Panc1 (cell line): ENCODE measurements around the gene MAOB. TPM values are rescaled to one million over a fixed set of nuclear protein-coding genes. Genes with fewer than 3 reads are reported as not detected.

ENCODE experiments used
- ATAC-seq: fragments of 200-7000 bp; cut with Tn5 transposase; 2 replicates; pipeline ENCODE4 v1.9.1; 2020; ENCODE audit warnings: mild to moderate bottlenecking, moderate library complexity
- BruUV-seq: library from RNA; stranded (reverse); fragments of 400-500 nt; replicated peaks from 2 replicates; lab custom pipeline; 2021; lab: Mats Ljungman, UMichigan
- CTCF ChIA-PET: fragments of 300-600 bp; sonication (Branson Sonifier 250); formaldehyde crosslinking; loops from one replicate; lab custom pipeline; 2022; ENCODE audit warnings: antibody characterized with exemption; lab: Charles Lee
- POLR2A ChIA-PET: fragments of 300-600 bp; sonication (Branson Sonifier 250); formaldehyde crosslinking; loops from one replicate; lab custom pipeline; 2022; ENCODE audit warnings: antibody characterized with exemption; lab: Charles Lee
- DNase-seq: peaks from one replicate; pipeline ENCODE4 v3.0.0-alpha.2; 2010; ENCODE audit warnings: low read depth, low spot score
- H3K27ac ChIP-seq: 2 replicates; pipeline ENCODE4 v1.5.1; 2011; ENCODE audit warnings: mild to moderate bottlenecking, low read length, inconsistent platforms
- H3K27me3 ChIP-seq: fragments of 200-500 bp; sonication (Bioruptor generic); 2 replicates; pipeline ENCODE4 v1.6.0; 2014; ENCODE audit warnings: low read length, inconsistent platforms; ENCODE audit not compliant: control insufficient read depth, insufficient read depth
- H3K36me3 ChIP-seq: fragments of 200-500 bp; sonication (Bioruptor generic); 2 replicates; pipeline ENCODE4 v1.5.1; 2014; ENCODE audit warnings: inconsistent platforms, mild to moderate bottlenecking, low read length, moderate library complexity; ENCODE audit not compliant: control insufficient read depth, insufficient read depth
- H3K4me1 ChIP-seq: 2 replicates; pipeline ENCODE4 v1.5.1; 2011; ENCODE audit warnings: inconsistent platforms, mild to moderate bottlenecking, low read length, moderate library complexity; ENCODE audit not compliant: control insufficient read depth, insufficient read depth
- H3K4me3 ChIP-seq, 2 experiments: 2 replicates each; pipeline ENCODE4 v1.5.1; 2011 to 2012; ENCODE audit warnings: low read depth in 2 of 2, low read length in 2 of 2, mild to moderate bottlenecking in 2 of 2, inconsistent platforms in 1 of 2, moderate library complexity in 1 of 2
- H3K9me3 ChIP-seq: fragments of 200-500 bp; sonication (Bioruptor generic); 2 replicates; pipeline ENCODE4 v1.5.1; 2014; ENCODE audit warnings: low read depth, mild to moderate bottlenecking, inconsistent platforms, low read length, moderate library complexity; ENCODE audit not compliant: control insufficient read depth, insufficient read depth
- POLR2AphosphoS5 ChIP-seq: IDR thresholded peaks from 2 replicates; pipeline ENCODE4 v1.6.1; 2012; ENCODE audit warnings: mild to moderate bottlenecking, low read depth, low read length, moderate library complexity
- SIN3A ChIP-seq: IDR thresholded peaks from 2 replicates; pipeline ENCODE4 v1.6.1; 2012; ENCODE audit warnings: low read depth, mild to moderate bottlenecking, low read length, moderate library complexity, borderline replicate concordance; ENCODE audit not compliant: insufficient read depth
- TCF7L2 ChIP-seq: IDR thresholded peaks from 2 replicates; pipeline ENCODE4 v1.6.1; 2011; ENCODE audit warnings: mild to moderate bottlenecking, low read depth, low read length, inconsistent platforms
- in situ Hi-C: cut with HindIII; loops from 2 replicates; pipeline ENCODE4 v1.10.0; 2016; ENCODE audit warnings: low sequenced_read_pairs, low pct_unique_long_range_greater_than_20kb
- intact Hi-C: fragments of 100-400 bp; cut with micrococcal nuclease; formaldehyde crosslinking; loops from one replicate; pipeline ENCODE4 v1.10.0; 2022; ENCODE audit not compliant: unreplicated experiment
- total RNA-seq: library from RNA; stranded (reverse); gene quantifications from one replicate; pipeline ENCODE4 v1.2.1, GENCODE V29; 2021; ENCODE audit not compliant: unreplicated experiment
- TF ChIP-seq, protein P1 (sequence below), 2 experiments: IDR thresholded peaks; 2 replicates each; pipeline ENCODE4 v1.6.1; 2011 to 2012; ENCODE audit warnings: low read depth in 2 of 2, control low read depth in 1 of 2, low read length in 1 of 2, mild to moderate bottlenecking in 1 of 2, moderate library complexity in 1 of 2; ENCODE audit not compliant: insufficient read depth in 1 of 2
- TF ChIP-seq, protein P2 (sequence below): fragments of 450-650 bp; IDR thresholded peaks from 2 replicates; pipeline ENCODE4 v1.5.1; 2017; ENCODE audit warnings: mild to moderate bottlenecking

MAOB gene
- total RNA-seq, 1 experiment from 2014 or later: not detected

DNA sequence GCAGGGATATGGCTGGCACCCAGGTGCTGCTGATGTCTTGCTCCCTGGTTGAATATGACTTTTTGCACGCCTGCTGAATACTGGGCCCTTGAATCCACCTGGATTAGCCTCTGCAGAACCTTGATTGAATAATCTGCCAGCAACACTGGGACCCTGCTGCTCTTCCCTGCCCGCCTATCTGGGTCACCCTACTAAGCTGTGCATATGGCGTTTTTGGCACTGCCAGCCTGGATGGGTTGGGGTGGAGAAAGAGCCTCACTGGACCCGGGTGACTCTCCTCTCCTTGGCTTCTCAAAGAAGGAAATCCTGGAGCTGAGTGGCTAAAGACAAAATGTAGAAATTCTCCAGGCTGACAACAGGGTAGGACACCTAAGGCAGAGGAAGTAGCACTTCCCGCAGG is 126.2 kb downstream of the MAOB start:
- Histone ChIP-seq H3K36me3 (no peaks in the 10 kb centered on the region), H3K27me3 (no peaks in the 10 kb centered on the region), H3K9me3 (no peaks in the 10 kb centered on the region), H3K27ac (no peak overlapping the region), H3K4me1 (no peaks in the 10 kb centered on the region), H3K4me3 (no peak overlapping the region)
- intact Hi-C loops (no loop called here), in situ Hi-C loops (no loop called here)
- BruUV-seq: no TSS peak
- ChIA-PET CTCF (no interaction called here), POLR2A (no interaction called here)
- DNase-seq: no peak
- TF ChIP-seq TCF7L2: no peak
- no peak for TF ChIP-seq SIN3A
- TF ChIP-seq POLR2AphosphoS5: no peak
- TF ChIP-seq, protein P1, sequence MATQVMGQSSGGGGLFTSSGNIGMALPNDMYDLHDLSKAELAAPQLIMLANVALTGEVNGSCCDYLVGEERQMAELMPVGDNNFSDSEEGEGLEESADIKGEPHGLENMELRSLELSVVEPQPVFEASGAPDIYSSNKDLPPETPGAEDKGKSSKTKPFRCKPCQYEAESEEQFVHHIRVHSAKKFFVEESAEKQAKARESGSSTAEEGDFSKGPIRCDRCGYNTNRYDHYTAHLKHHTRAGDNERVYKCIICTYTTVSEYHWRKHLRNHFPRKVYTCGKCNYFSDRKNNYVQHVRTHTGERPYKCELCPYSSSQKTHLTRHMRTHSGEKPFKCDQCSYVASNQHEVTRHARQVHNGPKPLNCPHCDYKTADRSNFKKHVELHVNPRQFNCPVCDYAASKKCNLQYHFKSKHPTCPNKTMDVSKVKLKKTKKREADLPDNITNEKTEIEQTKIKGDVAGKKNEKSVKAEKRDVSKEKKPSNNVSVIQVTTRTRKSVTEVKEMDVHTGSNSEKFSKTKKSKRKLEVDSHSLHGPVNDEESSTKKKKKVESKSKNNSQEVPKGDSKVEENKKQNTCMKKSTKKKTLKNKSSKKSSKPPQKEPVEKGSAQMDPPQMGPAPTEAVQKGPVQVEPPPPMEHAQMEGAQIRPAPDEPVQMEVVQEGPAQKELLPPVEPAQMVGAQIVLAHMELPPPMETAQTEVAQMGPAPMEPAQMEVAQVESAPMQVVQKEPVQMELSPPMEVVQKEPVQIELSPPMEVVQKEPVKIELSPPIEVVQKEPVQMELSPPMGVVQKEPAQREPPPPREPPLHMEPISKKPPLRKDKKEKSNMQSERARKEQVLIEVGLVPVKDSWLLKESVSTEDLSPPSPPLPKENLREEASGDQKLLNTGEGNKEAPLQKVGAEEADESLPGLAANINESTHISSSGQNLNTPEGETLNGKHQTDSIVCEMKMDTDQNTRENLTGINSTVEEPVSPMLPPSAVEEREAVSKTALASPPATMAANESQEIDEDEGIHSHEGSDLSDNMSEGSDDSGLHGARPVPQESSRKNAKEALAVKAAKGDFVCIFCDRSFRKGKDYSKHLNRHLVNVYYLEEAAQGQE (IDR thresholded peaks at IDR 0.05; ENCODE audit: insufficient read depth in 1 of 2, low read depth in 2 of 2, low read length in 1 of 2): no peak
- TF ChIP-seq, protein P2, sequence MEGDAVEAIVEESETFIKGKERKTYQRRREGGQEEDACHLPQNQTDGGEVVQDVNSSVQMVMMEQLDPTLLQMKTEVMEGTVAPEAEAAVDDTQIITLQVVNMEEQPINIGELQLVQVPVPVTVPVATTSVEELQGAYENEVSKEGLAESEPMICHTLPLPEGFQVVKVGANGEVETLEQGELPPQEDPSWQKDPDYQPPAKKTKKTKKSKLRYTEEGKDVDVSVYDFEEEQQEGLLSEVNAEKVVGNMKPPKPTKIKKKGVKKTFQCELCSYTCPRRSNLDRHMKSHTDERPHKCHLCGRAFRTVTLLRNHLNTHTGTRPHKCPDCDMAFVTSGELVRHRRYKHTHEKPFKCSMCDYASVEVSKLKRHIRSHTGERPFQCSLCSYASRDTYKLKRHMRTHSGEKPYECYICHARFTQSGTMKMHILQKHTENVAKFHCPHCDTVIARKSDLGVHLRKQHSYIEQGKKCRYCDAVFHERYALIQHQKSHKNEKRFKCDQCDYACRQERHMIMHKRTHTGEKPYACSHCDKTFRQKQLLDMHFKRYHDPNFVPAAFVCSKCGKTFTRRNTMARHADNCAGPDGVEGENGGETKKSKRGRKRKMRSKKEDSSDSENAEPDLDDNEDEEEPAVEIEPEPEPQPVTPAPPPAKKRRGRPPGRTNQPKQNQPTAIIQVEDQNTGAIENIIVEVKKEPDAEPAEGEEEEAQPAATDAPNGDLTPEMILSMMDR: no peak
- no peak for ATAC-seq

DNA sequence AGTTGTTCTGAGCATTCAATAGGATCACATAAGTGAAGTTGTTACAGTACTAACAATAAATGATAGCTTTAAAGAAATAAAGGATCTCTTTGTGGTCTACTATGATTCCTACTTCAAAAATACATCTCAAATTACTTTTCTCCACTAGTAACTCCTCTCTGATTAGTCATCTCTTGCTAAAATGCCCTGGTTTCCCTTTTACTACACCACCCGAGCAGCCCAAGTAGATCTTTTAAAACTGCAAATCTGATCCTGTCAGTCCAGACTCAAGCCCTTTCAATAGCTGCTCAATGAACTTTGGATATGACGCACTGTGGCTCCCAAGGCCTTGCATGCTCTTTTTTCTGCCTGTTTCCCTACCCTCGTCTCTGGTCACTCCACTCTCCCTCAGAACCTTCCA is 128.6 kb downstream of the MAOB start:
- no peaks in the 10 kb centered on the region for H3K4me1 ChIP-seq
- no TSS peak for BruUV-seq
- in situ Hi-C loops: no loop called here
- ATAC-seq (no peak), DNase-seq (no peak)
- no peak overlapping the region for H3K27ac ChIP-seq
- POLR2A ChIA-PET: no interaction called here
- intact Hi-C loops: no loop called here
- CTCF ChIA-PET: no interaction called here
- no peaks in the 10 kb centered on the region for H3K36me3 ChIP-seq
- no peaks in the 10 kb centered on the region for H3K9me3 ChIP-seq
- TF ChIP-seq, protein P2: no peak
- TF ChIP-seq POLR2AphosphoS5 (no peak), SIN3A (no peak), TCF7L2 (no peak)
- TF ChIP-seq, protein P1 (IDR thresholded peaks at IDR 0.05; ENCODE audit: insufficient read depth in 1 of 2, low read depth in 2 of 2, low read length in 1 of 2): no peak
- no peaks in the 10 kb centered on the region for H3K27me3 ChIP-seq
- H3K4me3 ChIP-seq: no peak overlapping the region
